Stimulated activated CD4-positive, alpha-beta T cell treated with anti-CD3 and anti-CD28 coated beads, Interleukin-4, amount 100 ng/mL, for 48 hours (primary cell): ENCODE data around the gene LCN2.
A peak's percentile ranks its signal among the peaks of the same experiment; 100 is the strongest.
"Not testable (repeated sequence)": the region's sequence is repeated elsewhere in the genome, so short reads cannot be mapped to it uniquely, and the experiment has no call there.

ENCODE experiments used
- DNase-seq, 2 donors: peaks; one replicate each; pipeline ENCODE4 v3.0.0-alpha.2; 2020; ENCODE audit warnings: low read depth in 2 of 2

LCN2 gene

DNA sequence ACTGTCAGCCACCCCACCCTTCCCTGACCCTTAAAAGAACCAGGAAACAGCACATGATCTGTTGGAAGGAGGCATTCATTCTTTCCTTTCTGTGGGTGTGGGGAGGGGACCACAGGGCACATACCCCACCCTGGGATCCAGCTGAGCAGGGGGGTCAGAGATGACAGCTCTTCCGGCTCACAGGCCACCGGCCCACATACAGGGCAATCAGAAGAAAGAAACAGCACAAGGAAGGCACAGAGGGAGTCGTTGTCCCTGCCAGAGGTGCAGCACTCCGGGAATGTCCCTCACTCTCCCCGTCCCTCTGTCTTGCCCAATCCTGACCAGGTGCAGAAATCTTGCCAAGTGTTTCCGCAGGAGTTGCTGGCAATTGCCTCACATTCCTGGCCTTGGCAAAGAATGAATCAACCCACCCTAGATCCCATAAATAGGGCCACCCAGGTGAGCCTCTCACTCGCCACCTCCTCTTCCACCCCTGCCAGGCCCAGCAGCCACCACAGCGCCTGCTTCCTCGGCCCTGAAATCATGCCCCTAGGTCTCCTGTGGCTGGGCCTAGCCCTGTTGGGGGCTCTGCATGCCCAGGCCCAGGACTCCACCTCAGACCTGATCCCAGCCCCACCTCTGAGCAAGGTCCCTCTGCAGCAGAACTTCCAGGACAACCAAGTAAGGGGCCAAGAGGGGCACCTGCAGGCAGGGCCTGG, at the start of gene LCN2:
Gene LCN2, plus strand, starts transcription at position 453 of the 701 bp plus-strand sequence. Its CDS starts 73 bp downstream, at position 526.
- DNase-seq = no peak

- no peak for DNase-seq
These were observed 49.2 kb upstream of the LCN2 start for GRCh38 chr9:128099932-128100491.

- DNase-seq = no peak
These were observed 48.7 kb upstream of the LCN2 start for GRCh38 chr9:128100581-128100980.

- no peak for DNase-seq
These were observed 48.0 kb upstream of the LCN2 start for GRCh38 chr9:128101231-128101661.

- DNase-seq = no peak
These were observed 47.6 kb upstream of the LCN2 start for GRCh38 chr9:128101690-128102089.

GRCh38 chr9:128102196-128102595, 47.1 kb upstream of the LCN2 start:
- DNase-seq = no peak

GRCh38 chr9:128102861-128103588, 46.2 kb upstream of the LCN2 start:
- DNase-seq = no peak

GRCh38 chr9:128103589-128103962, 45.7 kb upstream of the LCN2 start:
- DNase-seq = peak in 1 of 2 donors; percentile 23

- no peak for DNase-seq
These were observed 45.1 kb upstream of the LCN2 start for GRCh38 chr9:128104171-128104618.

- DNase-seq = no peak
These were observed 43.6 kb upstream of the LCN2 start for GRCh38 chr9:128105538-128106175.

DNA sequence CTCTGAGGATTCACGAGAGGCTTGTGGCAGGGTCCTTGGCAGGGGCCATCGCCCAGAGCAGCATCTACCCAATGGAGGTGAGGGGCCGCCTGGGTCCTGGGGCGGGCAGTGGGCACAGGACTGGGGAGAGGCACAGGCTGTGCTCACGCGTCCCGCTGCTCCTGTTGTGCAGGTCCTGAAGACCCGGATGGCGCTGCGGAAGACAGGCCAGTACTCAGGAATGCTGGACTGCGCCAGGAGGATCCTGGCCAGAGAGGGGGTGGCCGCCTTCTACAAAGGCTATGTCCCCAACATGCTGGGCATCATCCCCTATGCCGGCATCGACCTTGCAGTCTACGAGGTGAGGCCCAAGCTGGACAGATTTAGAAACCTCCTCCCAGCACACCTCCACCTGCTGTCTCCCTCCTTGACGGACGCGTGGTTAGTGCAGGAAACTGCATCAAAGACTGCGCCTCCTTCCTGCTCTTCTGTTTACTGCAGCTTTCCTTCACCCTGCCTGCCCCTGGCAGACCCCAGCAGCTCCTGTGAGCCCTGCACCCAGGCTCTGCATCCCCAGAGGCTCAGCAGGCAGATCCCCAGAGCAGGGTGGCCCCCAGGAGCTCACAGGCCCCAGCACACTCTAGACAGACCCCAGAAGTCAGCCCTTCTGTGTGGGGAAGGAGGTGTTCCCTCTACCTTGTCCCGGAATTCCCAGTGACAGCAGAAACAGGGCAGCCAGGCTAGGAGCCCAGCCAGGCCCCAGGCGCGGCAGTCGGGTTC, 42.9 kb upstream of the LCN2 start:
- DNase-seq = no peak

DNA sequence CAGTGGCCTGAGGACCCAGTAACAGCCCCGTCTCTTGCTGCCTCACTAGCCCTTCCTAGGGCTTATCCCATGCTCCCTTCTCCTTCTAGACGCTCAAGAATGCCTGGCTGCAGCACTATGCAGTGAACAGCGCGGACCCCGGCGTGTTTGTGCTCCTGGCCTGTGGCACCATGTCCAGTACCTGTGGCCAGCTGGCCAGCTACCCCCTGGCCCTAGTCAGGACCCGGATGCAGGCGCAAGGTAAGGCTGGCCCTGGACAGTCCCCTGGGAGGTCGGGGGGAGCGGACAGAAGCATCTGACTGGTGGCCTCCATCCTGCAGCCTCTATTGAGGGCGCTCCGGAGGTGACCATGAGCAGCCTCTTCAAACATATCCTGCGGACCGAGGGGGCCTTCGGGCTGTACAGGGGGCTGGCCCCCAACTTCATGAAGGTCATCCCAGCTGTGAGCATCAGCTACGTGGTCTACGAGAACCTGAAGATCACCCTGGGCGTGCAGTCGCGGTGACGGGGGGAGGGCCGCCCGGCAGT, 42.2 kb upstream of the LCN2 start:
- no peak for DNase-seq

DNA sequence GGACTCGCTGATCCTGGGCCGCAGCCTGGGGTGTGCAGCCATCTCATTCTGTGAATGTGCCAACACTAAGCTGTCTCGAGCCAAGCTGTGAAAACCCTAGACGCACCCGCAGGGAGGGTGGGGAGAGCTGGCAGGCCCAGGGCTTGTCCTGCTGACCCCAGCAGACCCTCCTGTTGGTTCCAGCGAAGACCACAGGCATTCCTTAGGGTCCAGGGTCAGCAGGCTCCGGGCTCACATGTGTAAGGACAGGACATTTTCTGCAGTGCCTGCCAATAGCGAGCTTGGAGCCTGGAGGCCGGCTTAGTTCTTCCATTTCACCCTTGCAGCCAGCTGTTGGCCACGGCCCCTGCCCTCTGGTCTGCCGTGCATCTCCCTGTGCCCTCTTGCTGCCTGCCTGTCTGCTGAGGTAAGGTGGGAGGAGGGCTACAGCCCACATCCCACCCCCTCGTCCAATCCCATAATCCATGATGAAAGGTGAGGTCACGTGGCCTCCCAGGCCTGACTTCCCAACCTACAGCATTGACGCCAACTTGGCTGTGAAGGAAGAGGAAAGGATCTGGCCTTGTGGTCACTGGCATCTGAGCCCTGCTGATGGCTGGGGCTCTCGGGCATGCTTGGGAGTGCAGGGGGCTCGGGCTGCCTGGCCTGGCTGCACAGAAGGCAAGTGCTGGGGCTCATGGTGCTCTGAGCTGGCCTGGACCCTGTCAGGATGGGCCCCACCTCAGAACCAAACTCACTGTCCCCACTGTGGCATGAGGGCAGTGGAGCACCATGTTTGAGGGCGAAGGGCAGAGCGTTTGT, 41.6 kb upstream of the LCN2 start:
- DNase-seq = no peak

- no peak for DNase-seq
These were observed 40.8 kb upstream of the LCN2 start for GRCh38 chr9:128108269-128109049.

DNA sequence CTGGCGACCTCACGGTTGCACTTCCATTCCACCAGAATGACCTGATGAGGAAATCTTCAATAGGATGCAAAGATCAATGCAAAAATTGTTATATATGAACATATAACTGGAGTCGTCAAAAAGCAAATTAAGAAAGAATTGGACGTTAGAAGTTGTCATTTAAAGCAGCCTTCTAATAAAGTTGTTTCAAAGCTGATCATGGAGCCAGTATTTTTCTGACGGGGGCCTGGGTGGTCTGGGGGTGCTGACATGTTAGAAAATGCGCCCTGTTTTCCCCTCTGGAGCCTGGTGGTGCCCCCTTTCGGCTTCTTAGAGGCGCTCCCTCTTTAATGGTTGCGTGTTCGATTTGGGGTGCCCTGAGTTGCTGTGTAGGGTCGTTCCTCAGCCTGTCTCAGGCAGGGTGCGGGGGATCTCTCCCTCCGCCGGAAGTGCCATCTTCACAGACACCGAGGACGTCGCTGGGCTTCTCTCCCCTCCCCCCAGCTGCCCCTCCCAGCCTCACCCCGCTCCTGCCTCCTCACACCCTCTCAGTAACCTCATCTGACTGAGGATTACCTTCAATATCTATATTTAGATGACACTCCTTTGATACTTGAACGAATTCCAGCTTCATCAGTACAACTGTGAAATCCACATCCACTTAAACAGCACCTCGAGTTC, 40.1 kb upstream of the LCN2 start:
- no peak for DNase-seq

DNA sequence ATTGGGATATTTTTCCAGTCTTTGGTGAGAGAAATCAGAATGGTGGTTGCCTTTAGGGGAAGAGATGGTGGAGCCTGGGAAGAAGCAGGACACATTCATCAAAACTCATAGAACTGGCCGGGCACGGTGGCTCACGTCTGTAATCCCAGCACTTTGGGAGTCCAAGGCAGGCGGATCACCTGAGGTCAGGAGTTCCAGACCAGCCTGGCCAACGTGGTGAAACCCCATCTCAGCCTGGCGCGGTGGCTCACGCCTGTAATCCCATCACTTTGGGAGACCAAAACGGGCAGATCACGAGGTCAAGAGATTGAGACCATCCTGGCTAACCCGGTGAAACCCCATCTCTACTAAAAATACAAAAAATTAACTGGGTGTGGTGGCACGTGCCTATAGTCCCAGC, 37.5 kb upstream of the LCN2 start:
- DNase-seq = not testable (repeated sequence)

GRCh38 chr9:128113526-128114325, 35.5 kb upstream of the LCN2 start:
- DNase-seq = no peak
